ENCODE measurements around the gene NCKAP1.

GRCh38 chr2:183026424-183026823 lies 11.8 kb downstream of the NCKAP1 start:
- TF ChIP-seq EP300 (IDR thresholded peaks at IDR 0.05) (no peak), POLR2A (IDR thresholded peaks at IDR 0.05) (no peak), CTCF (IDR thresholded peaks at IDR 0.05) (no peak), POLR2AphosphoS5 (IDR thresholded peaks at IDR 0.05) (no peak)
